SK-N-SH treated with all-trans-retinoic acid at 6 μM for 48 hours (cell line): ENCODE measurements around the gene GRIK4.

Experiments used
- ATAC-seq: fragments of 200-7000 bp; cut with Tn5 transposase; 3 replicates; pipeline ENCODE4 v1.9.1; 2020; ENCODE audit warnings: mild to moderate bottlenecking, moderate library complexity
- ARNTL ChIP-seq: fragments of 450-650 bp; formaldehyde crosslinking; IDR thresholded peaks from 2 replicates; pipeline ENCODE4 v1.5.0; 2020; ENCODE audit warnings: low read depth, mild to moderate bottlenecking, moderate library complexity, borderline replicate concordance
- BACH2 ChIP-seq: fragments of 250-450 bp; sonication (Bioruptor Pico); IDR thresholded peaks from 2 replicates; pipeline ENCODE4 v1.9.0; 2021; ENCODE audit warnings: mild to moderate bottlenecking, borderline replicate concordance
- CREB5 ChIP-seq: fragments of 250-450 bp; sonication (Bioruptor Pico); IDR thresholded peaks from 2 replicates; pipeline ENCODE4 v1.5.1; 2020; ENCODE audit warnings: low read depth, mild to moderate bottlenecking, moderate library complexity
- CSDC2 ChIP-seq: fragments of 250-450 bp; sonication (Bioruptor Pico); IDR thresholded peaks from 2 replicates; pipeline ENCODE4 v1.5.0; 2020; ENCODE audit warnings: mild to moderate bottlenecking, moderate library complexity
- CSRNP3 ChIP-seq: fragments of 250-450 bp; sonication (Bioruptor Pico); IDR thresholded peaks from 2 replicates; pipeline ENCODE4 v1.5.1; 2021; ENCODE audit warnings: mild to moderate bottlenecking, moderate library complexity
- ESRRG ChIP-seq: fragments of 250-450 bp; sonication (Bioruptor Pico); IDR thresholded peaks from 2 replicates; pipeline ENCODE4 v1.6.1; 2021; ENCODE audit warnings: mild to moderate bottlenecking
- GLIS3 ChIP-seq: fragments of 250-450 bp; sonication (Bioruptor Pico); IDR thresholded peaks from 2 replicates; pipeline ENCODE4 v1.5.0; 2020; ENCODE audit warnings: mild to moderate bottlenecking, moderate library complexity
- ISL1 ChIP-seq: fragments of 250-450 bp; sonication (Bioruptor Pico); IDR thresholded peaks from 2 replicates; pipeline ENCODE4 v2.1.2; 2022; ENCODE audit warnings: mild to moderate bottlenecking, moderate library complexity
- OSR1 ChIP-seq: fragments of 250-450 bp; sonication (Bioruptor Pico); IDR thresholded peaks from 2 replicates; pipeline ENCODE4 v1.8.0; 2022; ENCODE audit warnings: moderate library complexity, mild to moderate bottlenecking, inconsistent platforms
- PATZ1 ChIP-seq: fragments of 250-450 bp; sonication (Bioruptor Pico); IDR thresholded peaks from 2 replicates; pipeline ENCODE4 v1.8.0; 2020; ENCODE audit warnings: mild to moderate bottlenecking, moderate library complexity, borderline replicate concordance
- POU6F1 ChIP-seq: fragments of 250-450 bp; sonication (Bioruptor Pico); IDR thresholded peaks from 2 replicates; pipeline ENCODE4 v1.8.0; 2021; ENCODE audit warnings: low read depth, mild to moderate bottlenecking, moderate library complexity, borderline replicate concordance
- RARB ChIP-seq: fragments of 250-450 bp; sonication (Bioruptor Pico); IDR thresholded peaks from 2 replicates; pipeline ENCODE4 v1.8.0; 2021; ENCODE audit warnings: mild to moderate bottlenecking, moderate library complexity
- SNAI2 ChIP-seq: fragments of 250-450 bp; sonication (Bioruptor Pico); IDR thresholded peaks from 2 replicates; pipeline ENCODE4 v1.5.0; 2020; ENCODE audit warnings: mild to moderate bottlenecking, moderate library complexity
- TOX ChIP-seq: fragments of 250-450 bp; sonication (Bioruptor Pico); IDR thresholded peaks from 2 replicates; pipeline ENCODE4 v1.8.0; 2021; ENCODE audit warnings: mild to moderate bottlenecking, moderate library complexity, borderline replicate concordance
- TSHZ2 ChIP-seq: fragments of 250-450 bp; sonication (Bioruptor Pico); IDR thresholded peaks from 2 replicates; pipeline ENCODE4 v1.5.0; 2020; ENCODE audit warnings: mild to moderate bottlenecking, moderate library complexity
- ZC3H10 ChIP-seq: fragments of 250-450 bp; sonication (Bioruptor Pico); IDR thresholded peaks from 2 replicates; pipeline ENCODE4 v1.5.1; 2021; ENCODE audit warnings: mild to moderate bottlenecking, moderate library complexity
- ZFP3 ChIP-seq: fragments of 250-450 bp; sonication (Bioruptor Pico); IDR thresholded peaks from 2 replicates; pipeline ENCODE4 v1.5.0; 2020; ENCODE audit warnings: mild to moderate bottlenecking, moderate library complexity
- ZNF565 ChIP-seq: fragments of 450-650 bp; formaldehyde crosslinking; conservative IDR thresholded peaks from 2 replicates; pipeline ENCODE4 v1.5.0; 2020; ENCODE audit warnings: low read depth, mild to moderate bottlenecking, moderate library complexity
- ZNF8 ChIP-seq: fragments of 450-650 bp; formaldehyde crosslinking; IDR thresholded peaks from 2 replicates; pipeline ENCODE4 v1.5.0; 2020; ENCODE audit warnings: mild to moderate bottlenecking, moderate library complexity

The GRIK4 gene

GRCh38 chr11:120707663-120708062 is 196.1 kb downstream of the GRIK4 start:
- no peak for ATAC-seq
- TF ChIP-seq ZNF565 (CRISPR knock-in tag) (0 out of 2 replicates have a peak, but pooled peaks have one; percentile 54), GLIS3 (CRISPR knock-in tag) (no peak)
- TF ChIP-seq, all 23 proteins: peak for 1

- TF ChIP-seq CREB5 (CRISPR knock-in tag) (no peak), ARNTL (CRISPR knock-in tag) (no peak), CSDC2 (CRISPR knock-in tag) (no peak), ZC3H10 (CRISPR knock-in tag) (no peak)
- no peak for ATAC-seq
Measured at GRCh38 chr11:120708511-120709183, 197.1 kb downstream of the GRIK4 start.

- TF ChIP-seq ISL1 (no peak), RARB (CRISPR knock-in tag) (no peak), ZNF8 (no peak), PATZ1 (CRISPR knock-in tag) (no peak), TSHZ2 (CRISPR knock-in tag) (no peak), ARNTL (CRISPR knock-in tag) (no peak), POU6F1 (CRISPR knock-in tag) (no peak), ESRRG (CRISPR knock-in tag) (no peak), CSRNP3 (no peak), CREB5 (CRISPR knock-in tag) (no peak), CSDC2 (CRISPR knock-in tag) (no peak), SNAI2 (no peak), OSR1 (CRISPR knock-in tag) (no peak), ZFP3 (CRISPR knock-in tag) (no peak), TOX (CRISPR knock-in tag) (no peak), GLIS3 (CRISPR knock-in tag) (no peak), BACH2 (no peak), ZNF565 (CRISPR knock-in tag) (no peak)
- no peak for ATAC-seq
Measured at GRCh38 chr11:120709808-120710207, 198.3 kb downstream of the GRIK4 start.
